ENCODE results near the gene MFAP1.

The MFAP1 gene

DNA sequence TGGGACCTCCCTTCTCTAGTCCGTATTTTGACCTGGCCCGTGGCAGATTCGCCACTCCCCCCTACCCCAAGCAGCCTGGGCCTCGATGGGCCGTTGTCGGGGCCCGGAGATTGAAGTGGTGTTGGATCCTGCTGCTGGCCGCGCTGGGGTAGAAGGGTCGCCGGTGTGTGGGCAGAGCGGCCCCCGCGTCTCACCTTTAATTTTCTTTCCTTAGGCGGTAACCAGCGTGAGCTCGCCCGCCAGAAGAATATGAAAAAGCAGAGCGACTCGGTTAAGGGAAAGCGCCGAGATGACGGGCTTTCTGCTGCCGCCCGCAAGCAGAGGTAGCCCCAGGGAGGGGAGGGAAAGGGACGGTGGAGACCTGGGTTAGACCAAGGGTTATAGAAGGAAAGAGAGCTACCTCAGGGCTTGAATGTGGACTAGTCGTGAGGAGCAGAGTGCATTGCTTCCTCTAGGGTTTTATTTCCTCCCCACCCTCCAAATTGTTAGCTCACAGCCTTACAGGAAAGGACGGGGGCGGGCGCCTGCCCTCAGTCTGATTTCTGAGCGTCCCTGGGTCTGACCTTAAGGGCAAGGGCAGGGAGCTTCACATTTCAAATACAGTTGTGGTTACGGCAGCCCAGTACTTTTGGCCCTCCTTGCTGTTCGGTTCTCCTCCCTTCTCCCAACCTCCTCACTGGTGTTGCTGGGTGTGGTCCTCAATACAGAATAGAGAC, 31.6 kb downstream of the MFAP1 start:
- peak overlapping the region; percentile 93 for H3K4me3 ChIP-seq
- peaks cover 45% of the 10 kb centered on the region for H3K36me3 ChIP-seq (ENCODE audit: insufficient read depth, low read length)
- DNase-seq (ENCODE audit: low read depth, low spot score): no peak
- H3K9me3 ChIP-seq (ENCODE audit: low read depth, low read length): no peaks in the 10 kb centered on the region
- H3K27ac ChIP-seq: peak overlapping the region; percentile 94
- TF ChIP-seq POLR2AphosphoS5 (IDR thresholded peaks at IDR 0.05; ENCODE audit: borderline replicate concordance, low read depth, low read length) (no peak), FOXP2 (optimal IDR thresholded peaks at IDR 0.05; ENCODE audit: control extremely low read depth, extremely low read length, insufficient read depth) (no peak), EZH2 (IDR thresholded peaks at IDR 0.05) (no peak)
- peak overlapping the region; percentile 99 for H3K9ac ChIP-seq (ENCODE audit: insufficient read length)

GRCh38 chr15:43791993-43792760, 32.3 kb downstream of the MFAP1 start, which contains the start of gene SERF2:
SERF2 (plus strand) TSS chr15:43792320; CDS start chr15:43792377, 57 bp downstream.
- peak within 1 kb of the TSS; percentile 99 for H3K9ac ChIP-seq (ENCODE audit: insufficient read length)
- no peak for TF ChIP-seq FOXP2 (optimal IDR thresholded peaks at IDR 0.05; ENCODE audit: control extremely low read depth, extremely low read length, insufficient read depth)
- peak; percentile 93 for TF ChIP-seq POLR2AphosphoS5 (IDR thresholded peaks at IDR 0.05; ENCODE audit: borderline replicate concordance, low read depth, low read length)
- H3K36me3 ChIP-seq (ENCODE audit: insufficient read depth, low read length): peaks cover 41% of the 10 kb centered on the region
- H3K9me3 ChIP-seq (ENCODE audit: low read depth, low read length): no peaks in the 10 kb centered on the region
- DNase-seq (ENCODE audit: low read depth, low spot score): peak; percentile 76
- peak within 1 kb of the TSS; percentile 94 for H3K27ac ChIP-seq
- peak within 1 kb of the TSS; percentile 93 for H3K4me3 ChIP-seq

GRCh38 chr15:43789409-43789808, 35.1 kb downstream of the MFAP1 start:
- no peak overlapping the region for H3K27ac ChIP-seq
- DNase-seq (ENCODE audit: low read depth, low spot score): no peak
- no peak overlapping the region for H3K9ac ChIP-seq (ENCODE audit: insufficient read length)
- no peak for TF ChIP-seq EZH2 (IDR thresholded peaks at IDR 0.05)
- no peak for TF ChIP-seq POLR2AphosphoS5 (IDR thresholded peaks at IDR 0.05; ENCODE audit: borderline replicate concordance, low read depth, low read length)
- no peak for TF ChIP-seq FOXP2 (optimal IDR thresholded peaks at IDR 0.05; ENCODE audit: control extremely low read depth, extremely low read length, insufficient read depth)
- H3K36me3 ChIP-seq (ENCODE audit: insufficient read depth, low read length): peaks cover 14% of the 10 kb centered on the region
- H3K9me3 ChIP-seq (ENCODE audit: low read depth, low read length): no peaks in the 10 kb centered on the region
- no peak overlapping the region for H3K4me3 ChIP-seq

DNA sequence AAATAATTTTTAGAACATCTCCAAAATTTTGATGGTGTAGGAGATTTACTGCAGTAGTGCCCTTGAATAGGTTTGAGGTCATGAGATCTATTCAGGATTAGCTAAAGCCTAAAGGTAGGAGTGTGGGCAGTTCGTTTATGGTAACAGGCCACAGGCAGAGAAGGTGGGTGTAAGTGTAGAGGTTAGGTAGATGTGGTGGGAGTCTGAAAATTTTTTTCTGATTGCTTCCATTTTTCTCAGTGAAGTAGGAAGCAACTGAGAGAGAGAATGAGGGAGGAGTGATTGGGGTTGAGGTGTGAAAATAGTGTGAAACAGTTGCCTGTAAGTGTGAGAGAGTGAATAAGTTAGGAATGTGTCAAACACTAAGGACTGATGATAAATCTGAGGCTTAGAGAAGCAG, 45.5 kb downstream of the MFAP1 start:
- Histone ChIP-seq H3K27ac (no peak overlapping the region), H3K36me3 (ENCODE audit: insufficient read depth, low read length) (peaks cover 1% of the 10 kb centered on the region; the same call in 1 of the 2 replicates), H3K9ac (ENCODE audit: insufficient read length) (no peak overlapping the region), H3K4me3 (no peak overlapping the region), H3K9me3 (ENCODE audit: low read depth, low read length) (no peaks in the 10 kb centered on the region)
- no peak for DNase-seq (ENCODE audit: low read depth, low spot score)
- TF ChIP-seq POLR2AphosphoS5 (IDR thresholded peaks at IDR 0.05; ENCODE audit: borderline replicate concordance, low read depth, low read length) (no peak), EZH2 (IDR thresholded peaks at IDR 0.05) (no peak), FOXP2 (optimal IDR thresholded peaks at IDR 0.05; ENCODE audit: control extremely low read depth, extremely low read length, insufficient read depth) (no peak)

- TF ChIP-seq FOXP2 (optimal IDR thresholded peaks at IDR 0.05; ENCODE audit: control extremely low read depth, extremely low read length, insufficient read depth) (no peak), POLR2AphosphoS5 (IDR thresholded peaks at IDR 0.05; ENCODE audit: borderline replicate concordance, low read depth, low read length) (peak; percentile 4)
- peak overlapping the region; percentile 82 for H3K9ac ChIP-seq (ENCODE audit: insufficient read length)
- peak overlapping the region; percentile 76; the same call in 1 of the 2 replicates for H3K27ac ChIP-seq
- no peak for DNase-seq (ENCODE audit: low read depth, low spot score)
- peak overlapping the region; percentile 82 for H3K4me3 ChIP-seq
- H3K36me3 ChIP-seq (ENCODE audit: insufficient read depth, low read length): peaks cover 12% of the 10 kb centered on the region
- H3K9me3 ChIP-seq (ENCODE audit: low read depth, low read length): no peaks in the 10 kb centered on the region
These were observed 47.1 kb downstream of the MFAP1 start for GRCh38 chr15:43777267-43777914.

GRCh38 chr15:43776718-43777266, 47.7 kb downstream of the MFAP1 start, which contains the start of gene ELL3:
ELL3 (minus strand) TSS chr15:43776966; CDS start chr15:43776901, 65 bp downstream.
- H3K9ac ChIP-seq (ENCODE audit: insufficient read length): peak within 1 kb of the TSS; percentile 82
- no peaks in the 10 kb centered on the region for H3K9me3 ChIP-seq (ENCODE audit: low read depth, low read length)
- peaks cover 18% of the 10 kb centered on the region for H3K36me3 ChIP-seq (ENCODE audit: insufficient read depth, low read length)
- H3K27ac ChIP-seq: peak within 1 kb of the TSS; percentile 76; the same call in 1 of the 2 replicates
- no peak for DNase-seq (ENCODE audit: low read depth, low spot score)
- H3K4me3 ChIP-seq: peak within 1 kb of the TSS; percentile 82
- no peak for TF ChIP-seq FOXP2 (optimal IDR thresholded peaks at IDR 0.05; ENCODE audit: control extremely low read depth, extremely low read length, insufficient read depth)
- peak; percentile 79 for TF ChIP-seq POLR2AphosphoS5 (IDR thresholded peaks at IDR 0.05; ENCODE audit: borderline replicate concordance, low read depth, low read length)

GRCh38 chr15:43776101-43776717, 48.3 kb downstream of the MFAP1 start:
- peak overlapping the region; percentile 82 for H3K4me3 ChIP-seq
- TF ChIP-seq EZH2 (IDR thresholded peaks at IDR 0.05) (no peak), POLR2AphosphoS5 (IDR thresholded peaks at IDR 0.05; ENCODE audit: borderline replicate concordance, low read depth, low read length) (no peak), FOXP2 (optimal IDR thresholded peaks at IDR 0.05; ENCODE audit: control extremely low read depth, extremely low read length, insufficient read depth) (no peak)
- H3K27ac ChIP-seq: no peak overlapping the region

More at GRCh38 chr15:43776101-43776717, 48.3 kb downstream of the MFAP1 start:
- peaks cover 24% of the 10 kb centered on the region for H3K36me3 ChIP-seq (ENCODE audit: insufficient read depth, low read length)
- no peaks in the 10 kb centered on the region for H3K9me3 ChIP-seq (ENCODE audit: low read depth, low read length)
- H3K9ac ChIP-seq (ENCODE audit: insufficient read length): no peak overlapping the region
- DNase-seq (ENCODE audit: low read depth, low spot score): no peak

Measured in SK-N-MC (cell line).